Fibroblast of mammary gland (primary cell): ENCODE measurements around the gene ADGRV1.

Source experiments
- DNase-seq: peaks from one replicate; pipeline ENCODE4 v3.0.0-alpha.2; 2010; ENCODE audit warnings: low read depth
- H3K4me3 ChIP-seq: 2 replicates; pipeline ENCODE4 v1.5.1; 2011; ENCODE audit warnings: low read depth, mild to moderate bottlenecking, low read length, moderate library complexity; ENCODE audit not compliant: control insufficient read depth
- CTCF ChIP-seq: conservative IDR thresholded peaks from 2 replicates; pipeline ENCODE4 v1.5.1; 2011; ENCODE audit warnings: low read depth, low read length, inconsistent platforms; ENCODE audit not compliant: control insufficient read depth, insufficient read depth

ADGRV1 gene

GRCh38 chr5:90709323-90710155 lies 150.9 kb downstream of the ADGRV1 start:
- TF ChIP-seq CTCF = peak; percentile 72
- no peak overlapping the region for H3K4me3 ChIP-seq
- DNase-seq = peak; percentile 47

- no peak for TF ChIP-seq CTCF
- DNase-seq = no peak
- H3K4me3 ChIP-seq = no peak overlapping the region
These were observed 159.8 kb downstream of the ADGRV1 start for GRCh38 chr5:90718387-90718786.

GRCh38 chr5:90739567-90739966 lies 181.0 kb downstream of the ADGRV1 start:
- DNase-seq = no peak
- no peak for TF ChIP-seq CTCF

GRCh38 chr5:90740244-90740799 lies 181.7 kb downstream of the ADGRV1 start:
- no peak for DNase-seq
- H3K4me3 ChIP-seq = no peak overlapping the region
- TF ChIP-seq CTCF = no peak

More at GRCh38 chr5:90739567-90739966, 181.0 kb downstream of the ADGRV1 start:
- no peak overlapping the region for H3K4me3 ChIP-seq

GRCh38 chr5:90741022-90741564 lies 182.5 kb downstream of the ADGRV1 start:
- TF ChIP-seq CTCF = no peak
- no peak for DNase-seq
- H3K4me3 ChIP-seq = no peak overlapping the region

- H3K4me3 ChIP-seq = no peak overlapping the region
- no peak for TF ChIP-seq CTCF
- DNase-seq = no peak
These were observed 187.5 kb downstream of the ADGRV1 start for GRCh38 chr5:90746119-90746518.

GRCh38 chr5:90747175-90747574 lies 188.6 kb downstream of the ADGRV1 start:
- H3K4me3 ChIP-seq = no peak overlapping the region
- peak; percentile 6 for DNase-seq
- no peak for TF ChIP-seq CTCF
